Endothelial cell of umbilical vein (primary cell): ENCODE data around the gene UBE2QL1. TPM values are rescaled to one million over a fixed set of nuclear protein-coding genes. Genes with fewer than 3 reads are reported as not detected.

ENCODE experiments used
- BruUV-seq: library from RNA; stranded (reverse); fragments of 400-500 nt; replicated peaks from 2 replicates; lab custom pipeline; 2021; lab: Mats Ljungman, UMichigan
- CTCF ChIA-PET: fragments of 300-600, 350-600 bp; sonication (Branson Sonifier 250); formaldehyde crosslinking; loops from one replicate; lab custom pipeline; 2021; ENCODE audit warnings: antibody characterized with exemption, inconsistent platforms; lab: Charles Lee
- POLR2A ChIA-PET: fragments of 300-600, 350-600 bp; sonication (Branson Sonifier 250); formaldehyde crosslinking; loops from one replicate; lab custom pipeline; 2021; ENCODE audit warnings: antibody characterized with exemption, inconsistent platforms; lab: Charles Lee
- DNase-seq: peaks from one replicate; pipeline ENCODE4 v3.0.0-alpha.2; 2011; ENCODE audit warnings: low read depth, low spot score
- FAIRE-seq: peaks from 2 replicates; lab custom pipeline; 2011; peaks lifted over from hg19 to GRCh38; lab: Jason Lieb, UNC
- H2AFZ ChIP-seq: 2 replicates; pipeline ENCODE4 v1.6.0; 2012; ENCODE audit warnings: low read depth, low read length, control low read depth, inconsistent platforms
- H3K27ac ChIP-seq: 2 replicates; pipeline ENCODE4 v1.5.1; 2011; ENCODE audit warnings: low read depth, mild to moderate bottlenecking, control low read depth, low read length, moderate library complexity; ENCODE audit not compliant: insufficient read depth
- H3K27me3 ChIP-seq, 2 experiments: 2 replicates each; pipeline versions ENCODE4 v1.6.0 to v1.6.1; 2011; ENCODE audit warnings: low read length in 2 of 2, mixed read lengths in 1 of 2; ENCODE audit not compliant: control insufficient read depth in 2 of 2, insufficient read depth in 2 of 2
- H3K36me3 ChIP-seq, 2 experiments: 2 replicates in 1 of 2; 3 replicates in 1 of 2; pipeline ENCODE4 v1.5.1; 2011; ENCODE audit warnings: low read length in 2 of 2, mild to moderate bottlenecking in 1 of 2, moderate library complexity in 1 of 2; ENCODE audit not compliant: control insufficient read depth in 2 of 2, insufficient read depth in 2 of 2; ENCODE audit errors: extremely low read depth in 1 of 2
- H3K4me1 ChIP-seq: 3 replicates; pipeline ENCODE4 v1.5.1; 2011; ENCODE audit warnings: mild to moderate bottlenecking, low read length; ENCODE audit not compliant: control insufficient read depth, insufficient read depth; ENCODE audit errors: extremely low read depth
- H3K4me2 ChIP-seq: 2 replicates; pipeline ENCODE4 v1.6.1; 2011; ENCODE audit warnings: low read length, control low read depth, mixed read lengths; ENCODE audit not compliant: insufficient read depth
- H3K4me3 ChIP-seq, 3 experiments: fragments of 200-600 bp in 1 of 3; sonication (generic), shearing (Covaris generic) in 1 of 3; replicated peaks in 1 of 3; 2 replicates each; pipeline ENCODE4 v1.5.1; 2011 to 2016; ENCODE audit warnings: control low read depth in 3 of 3, low read length in 3 of 3, mild to moderate bottlenecking in 2 of 3, inconsistent platforms in 1 of 3, low read depth in 1 of 3, moderate library complexity in 1 of 3; ENCODE audit not compliant: insufficient read depth in 1 of 3
- H3K79me2 ChIP-seq: 2 replicates; pipeline ENCODE4 v1.6.0; 2012; ENCODE audit warnings: low read length, inconsistent platforms; ENCODE audit not compliant: control insufficient read depth, insufficient read depth
- H3K9ac ChIP-seq: replicated peaks from 2 replicates; pipeline ENCODE3; 2011; ENCODE audit warnings: low read length, control low read depth; ENCODE audit not compliant: insufficient read depth; ENCODE audit errors: extremely low read depth
- H3K9me1 ChIP-seq: replicated peaks from 3 replicates; pipeline ENCODE4 v1.6.0; 2011; ENCODE audit warnings: mild to moderate bottlenecking, low read length; ENCODE audit not compliant: control insufficient read depth, insufficient read depth; ENCODE audit errors: extremely low read depth
- H3K9me3 ChIP-seq: replicated peaks from 2 replicates; pipeline ENCODE4 v1.5.1; 2012; ENCODE audit warnings: low read length, inconsistent platforms; ENCODE audit not compliant: control insufficient read depth, insufficient read depth
- H4K20me1 ChIP-seq: replicated peaks from 2 replicates; pipeline ENCODE3; 2011; ENCODE audit warnings: mild to moderate bottlenecking, low read length; ENCODE audit not compliant: control insufficient read depth, insufficient read depth; ENCODE audit errors: extremely low read depth
- CTCF ChIP-seq, 2 donors: IDR thresholded peaks; 1 replicate in 1 of 2; 2 replicates in 1 of 2; pipeline ENCODE4 v1.5.1; 2011; ENCODE audit warnings: low read length in 2 of 2, mild to moderate bottlenecking in 2 of 2, moderate library complexity in 2 of 2, control low read depth in 1 of 2, inconsistent platforms in 1 of 2, low read depth in 1 of 2; ENCODE audit not compliant: insufficient read depth in 1 of 2; ENCODE audit errors: extremely low read depth in 1 of 2
- EZH2 ChIP-seq: IDR thresholded peaks from 2 replicates; pipeline ENCODE4 v1.6.1; 2012; ENCODE audit warnings: borderline replicate concordance, low read depth, mild to moderate bottlenecking, moderate library complexity, low read length, inconsistent platforms; ENCODE audit not compliant: severe bottlenecking
- FOS ChIP-seq: IDR thresholded peaks from 2 replicates; pipeline ENCODE4 v1.6.1; 2011; ENCODE audit warnings: mild to moderate bottlenecking, low read length, moderate library complexity, borderline replicate concordance; ENCODE audit not compliant: insufficient read depth
- GATA2 ChIP-seq: IDR thresholded peaks from 2 replicates; pipeline ENCODE4 v1.7.0; 2011; ENCODE audit warnings: low read depth, mild to moderate bottlenecking, moderate library complexity, mixed read lengths, low read length; ENCODE audit not compliant: insufficient read length, insufficient read depth
- JUN ChIP-seq: IDR thresholded peaks from 2 replicates; pipeline ENCODE4 v1.6.1; 2011; ENCODE audit warnings: borderline replicate concordance, low read depth; ENCODE audit not compliant: insufficient read length, insufficient read depth
- MYC ChIP-seq: IDR thresholded peaks from one replicate; pipeline ENCODE4 v1.6.1; 2011; ENCODE audit warnings: mild to moderate bottlenecking, low read depth, low read length
- POLR2A ChIP-seq: IDR thresholded peaks from 2 replicates; pipeline ENCODE4 v1.6.1; 2012; ENCODE audit warnings: low read depth, mild to moderate bottlenecking, control low read depth, low read length
- POLR2AphosphoS5 ChIP-seq: IDR thresholded peaks from 2 replicates; pipeline ENCODE4 v1.6.1; 2012; ENCODE audit warnings: low read depth, mild to moderate bottlenecking, control low read depth, low read length, moderate library complexity; ENCODE audit not compliant: insufficient read depth
- dilution Hi-C: fragments of 300-500 bp; cut with MboI; formaldehyde crosslinking; loops from one replicate; pipeline ENCODE4 v1.15.0; 2019; ENCODE audit warnings: low sequenced_read_pairs; ENCODE audit not compliant: extremely low pct_ligation_motif_present
- intact Hi-C: fragments of 100-400 bp; cut with micrococcal nuclease; formaldehyde crosslinking; loops from one replicate; pipeline ENCODE4 v1.10.0; 2022
- polyA plus RNA-seq, 4 experiments: library from polyadenylated mRNA; depleted of rRNA in 3 of 4; stranded (reverse) in 3 of 4; unstranded in 1 of 4; fragments of >200 nt; gene quantifications; 2 replicates each; pipeline versions ENCODE4 v1.2.1 to v1.2.3, GENCODE V29; 2011 to 2012; ENCODE audit warnings: missing spikeins in 1 of 4
- total RNA-seq: library from RNA; stranded (reverse); gene quantifications from 2 replicates; pipeline ENCODE4 v1.2.3, GENCODE V29; 2021
- TF ChIP-seq, protein P1 (sequence below): IDR thresholded peaks from 2 replicates; pipeline ENCODE4 v1.6.1; 2011; ENCODE audit not compliant: insufficient read depth, insufficient read length

UBE2QL1 gene
- total and polyA plus RNA-seq, 2 donors (not counting 3 experiments of a cell fraction or from before 2014, with no cell fraction given): 0.04 to 0.15 TPM

DNA sequence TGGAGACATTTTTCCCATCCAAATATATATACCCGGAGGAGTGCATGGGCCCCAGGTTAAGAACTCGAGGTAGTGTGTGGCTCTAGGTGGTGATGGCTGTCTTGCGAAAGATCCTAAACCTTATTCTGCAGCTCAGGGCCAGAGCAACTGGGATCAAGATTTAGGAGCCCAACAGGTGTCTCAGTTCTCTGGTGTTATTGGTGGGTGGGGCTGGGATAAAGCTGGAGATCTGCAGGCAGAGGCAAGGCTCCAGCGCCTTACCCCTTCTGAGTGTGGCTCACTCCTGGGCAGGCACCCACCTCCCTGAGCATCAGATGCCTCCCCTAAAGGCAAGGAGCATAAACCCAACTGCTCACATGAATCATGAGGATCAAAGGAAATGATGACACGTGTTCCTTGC, 11.2 kb downstream of the UBE2QL1 start:
- H3K27ac ChIP-seq: no peak overlapping the region
- H3K27me3 ChIP-seq: no peaks in the 10 kb centered on the region
- DNase-seq: no peak
- no peak overlapping the region for H3K4me3 ChIP-seq
- intact Hi-C loops (no loop called here), dilution Hi-C loops (no loop called here)
- no peak for FAIRE-seq
- BruUV-seq: no TSS peak
- TF ChIP-seq EZH2 (no peak), POLR2A (no peak), MYC (no peak), JUN (no peak), CTCF (IDR thresholded peaks at IDR 0.05; ENCODE audit: extremely low read depth in 1 of 2, insufficient read depth in 1 of 2, low read depth in 1 of 2, low read length in 2 of 2) (no peak), GATA2 (no peak), POLR2AphosphoS5 (no peak), FOS (no peak)
- TF ChIP-seq, protein P1, sequence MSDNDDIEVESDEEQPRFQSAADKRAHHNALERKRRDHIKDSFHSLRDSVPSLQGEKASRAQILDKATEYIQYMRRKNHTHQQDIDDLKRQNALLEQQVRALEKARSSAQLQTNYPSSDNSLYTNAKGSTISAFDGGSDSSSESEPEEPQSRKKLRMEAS: no peak
- no peaks in the 10 kb centered on the region for H3K79me2 ChIP-seq
- no peak overlapping the region for H2AFZ ChIP-seq
- CTCF ChIA-PET: no interaction called here
- POLR2A ChIA-PET: no interaction called here
- no peak overlapping the region for H3K4me2 ChIP-seq
- no peaks in the 10 kb centered on the region for H3K9me1 ChIP-seq
- H4K20me1 ChIP-seq: no peaks in the 10 kb centered on the region
- H3K9ac ChIP-seq: no peak overlapping the region
- H3K36me3 ChIP-seq: no peaks in the 10 kb centered on the region
- H3K4me1 ChIP-seq: no peaks in the 10 kb centered on the region
- no peaks in the 10 kb centered on the region for H3K9me3 ChIP-seq
